HG03280 (cell line): ENCODE data around the gene HGS.
A peak's percentile ranks its signal among the peaks of the same experiment; 100 is the strongest.

ENCODE experiments used
- ATAC-seq: cut with Tn5 transposase; IDR thresholded peaks from one replicate; pipeline ENCODE4 v1.9.1; 2021; ENCODE audit warnings: mild to moderate bottlenecking, moderate library complexity; ENCODE audit not compliant: unreplicated experiment

Gene HGS

DNA sequence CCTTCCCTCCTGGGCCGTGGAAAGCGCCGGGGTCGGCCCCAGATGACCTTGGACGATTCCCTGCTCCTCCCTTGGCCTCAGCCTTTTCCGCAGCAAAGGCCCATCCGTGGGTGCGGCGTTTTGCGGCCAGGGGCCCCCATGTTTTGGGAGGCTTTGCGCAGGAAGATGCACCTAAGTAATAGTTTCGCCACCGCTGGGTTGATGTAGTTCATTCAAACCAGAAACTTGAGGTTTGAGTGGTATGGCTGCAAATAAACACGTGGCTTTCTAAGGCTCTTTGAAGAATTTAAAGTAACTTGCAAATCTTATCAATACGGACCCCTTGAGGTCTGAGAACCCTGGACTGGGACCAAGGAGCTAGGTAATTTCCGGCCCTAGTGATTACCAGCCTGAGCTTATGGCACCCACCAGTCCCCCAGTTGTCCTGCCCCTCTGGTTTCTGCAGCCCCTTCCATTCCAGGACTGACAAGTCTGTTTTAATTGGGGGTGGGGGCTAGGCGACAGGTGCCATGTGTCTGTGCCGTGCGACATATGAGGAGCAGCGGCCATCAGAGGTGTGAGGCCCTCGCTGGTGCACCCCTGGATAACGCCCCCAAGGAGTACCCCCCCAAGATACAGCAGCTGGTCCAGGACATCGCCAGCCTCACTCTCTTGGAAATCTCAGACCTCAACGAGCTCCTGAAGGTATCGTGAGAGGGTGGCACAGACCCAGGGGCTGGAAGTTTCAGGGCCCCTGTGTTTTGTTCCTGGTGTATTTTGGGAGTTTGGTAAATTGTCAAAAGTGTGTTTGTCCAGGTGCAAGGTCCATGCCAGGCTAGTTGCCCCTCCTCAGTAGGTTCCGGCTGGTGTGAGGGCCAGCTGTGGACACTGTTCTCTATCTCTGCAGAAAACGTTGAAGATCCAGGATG is 20.2 kb downstream of the HGS start:
- no peak for ATAC-seq

GRCh38 chr17:81705518-81706231 is 21.9 kb downstream of the HGS start:
- no peak for ATAC-seq

DNA sequence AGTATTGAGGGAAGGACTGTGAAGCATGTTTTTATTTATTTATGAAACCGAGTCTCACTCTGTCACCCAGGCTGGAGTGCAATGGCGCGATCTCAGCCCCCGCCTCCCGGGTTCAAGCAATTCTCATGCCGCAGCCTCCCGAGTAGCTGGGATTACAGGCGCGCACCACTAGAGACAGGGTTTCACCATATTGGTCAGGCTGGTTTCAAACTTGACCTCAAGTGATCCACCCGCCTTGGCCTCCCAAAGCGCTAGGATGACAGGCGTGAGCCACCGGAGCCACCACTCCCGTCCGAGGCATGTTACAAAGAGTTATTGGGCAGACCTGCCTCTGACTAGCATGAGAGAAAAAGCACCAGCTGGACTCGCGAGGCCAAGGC is 22.4 kb downstream of the HGS start:
- no peak for ATAC-seq

GRCh38 chr17:81706757-81707624 is 23.2 kb downstream of the HGS start:
- ATAC-seq: no peak

DNA sequence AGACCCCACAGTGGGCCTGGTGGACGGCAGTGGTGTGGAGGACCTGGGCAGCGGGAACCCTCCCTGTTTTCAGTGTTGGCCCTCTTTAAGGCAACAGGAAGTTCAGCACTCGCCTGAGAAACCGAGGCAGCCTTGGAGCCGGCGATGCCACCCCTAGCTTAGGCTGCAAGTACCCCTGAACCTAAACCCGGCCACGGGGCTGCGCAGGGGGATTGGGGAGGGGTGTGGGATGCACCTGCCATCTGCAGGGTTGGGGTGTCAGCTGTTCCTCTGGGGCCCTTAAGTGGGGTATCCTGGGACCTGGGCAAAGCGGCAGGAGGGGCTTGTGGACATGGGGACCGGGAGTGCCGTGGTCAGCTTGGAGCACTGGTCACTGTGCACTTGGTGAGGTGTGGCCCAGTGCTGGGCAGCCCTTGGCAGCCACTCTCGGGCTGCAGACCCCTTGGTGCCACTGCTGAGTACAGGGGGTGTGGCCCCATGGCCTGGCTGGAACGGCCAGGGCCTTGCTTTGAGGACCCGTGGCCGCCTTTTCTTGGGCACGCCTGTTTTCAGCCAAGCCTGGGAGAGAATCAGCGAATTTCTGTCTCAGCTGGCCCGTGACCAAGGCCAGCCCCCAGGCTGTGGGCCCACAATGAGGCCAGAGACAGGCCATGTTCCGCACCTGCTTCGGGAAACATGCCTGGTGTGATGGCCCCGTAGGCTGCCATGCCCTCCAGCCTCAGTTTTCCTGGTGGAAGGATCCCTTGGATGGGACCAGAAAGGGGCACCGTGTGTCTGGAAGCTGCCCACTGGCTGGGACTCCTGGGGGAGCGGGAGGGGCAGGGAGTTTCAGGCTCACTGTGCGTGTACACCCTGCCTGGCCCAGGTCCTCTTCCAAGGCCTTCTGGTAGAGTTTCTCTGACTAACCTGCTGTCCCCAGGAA is 24.2 kb downstream of the HGS start:
- ATAC-seq: no peak

DNA sequence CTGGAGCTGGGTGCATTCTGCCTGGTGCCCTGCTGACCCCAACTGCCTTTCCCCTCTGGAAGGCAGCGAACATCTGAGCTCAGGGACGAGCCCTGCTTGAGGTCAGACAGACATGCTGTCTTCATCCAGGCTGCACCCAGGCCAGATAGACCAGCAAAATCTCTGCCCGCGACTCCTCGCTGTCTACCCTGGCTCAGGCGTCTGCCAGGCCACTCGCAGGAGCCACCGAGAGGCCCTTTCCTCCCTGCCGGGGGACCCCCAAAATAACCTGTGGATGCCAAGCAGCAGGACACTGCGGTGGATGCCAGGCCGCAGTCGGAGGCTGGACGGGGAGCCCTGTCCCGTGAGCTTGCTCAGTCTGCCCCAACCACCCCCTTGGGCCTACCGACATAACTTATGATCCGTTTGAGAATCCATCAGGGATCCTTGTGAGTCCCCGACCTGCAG is 25.0 kb downstream of the HGS start:
- ATAC-seq: no peak

DNA sequence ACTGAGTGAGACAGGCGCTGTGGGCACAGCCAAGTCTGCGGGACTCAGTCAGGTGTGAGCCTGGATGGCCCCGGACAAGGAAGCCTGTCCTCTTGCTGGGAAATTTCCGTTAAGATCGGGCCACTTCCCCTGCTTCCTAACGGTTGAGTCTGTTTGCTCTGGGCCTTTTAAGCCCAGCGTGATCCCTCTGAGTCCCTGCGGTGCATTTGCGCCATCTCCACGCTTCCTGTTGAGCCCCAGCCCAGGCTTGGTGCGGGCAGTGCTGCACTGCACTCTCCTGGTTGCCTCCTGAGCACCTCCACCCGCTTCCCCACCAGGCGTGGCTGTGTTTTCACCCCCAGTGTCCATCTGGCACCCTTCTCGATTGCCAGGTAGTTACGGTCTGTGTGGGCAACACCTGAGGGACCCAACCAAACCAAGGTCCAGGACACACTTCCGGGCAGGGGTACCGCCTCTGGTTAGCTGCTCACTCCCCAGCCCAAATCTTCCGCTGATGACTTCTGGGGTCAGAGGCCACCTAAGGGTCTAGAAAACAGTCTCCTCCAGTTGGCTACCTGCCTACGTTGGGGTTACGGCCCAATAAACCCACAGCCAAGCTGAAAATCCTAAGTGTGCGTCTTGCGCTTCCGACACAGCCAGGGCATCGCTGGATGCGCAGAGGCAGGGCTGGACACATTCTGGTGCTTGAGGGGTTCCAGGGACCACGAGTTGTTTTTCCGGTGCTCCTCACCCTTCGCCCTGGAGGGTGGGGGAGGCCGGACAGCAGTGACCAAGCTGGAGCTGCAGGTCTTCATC is 26.9 kb downstream of the HGS start:
- no peak for ATAC-seq

GRCh38 chr17:81711814-81712467 is 28.1 kb downstream of the HGS start, which contains the start of gene SLC25A10:
Gene SLC25A10 (plus strand): TSS chr17:81712284. CDS start chr17:81712427, 143 bp downstream.
- peak; percentile 75 for ATAC-seq

GRCh38 chr17:81712468-81713003 is 28.7 kb downstream of the HGS start:
- peak; percentile 14 for ATAC-seq

DNA sequence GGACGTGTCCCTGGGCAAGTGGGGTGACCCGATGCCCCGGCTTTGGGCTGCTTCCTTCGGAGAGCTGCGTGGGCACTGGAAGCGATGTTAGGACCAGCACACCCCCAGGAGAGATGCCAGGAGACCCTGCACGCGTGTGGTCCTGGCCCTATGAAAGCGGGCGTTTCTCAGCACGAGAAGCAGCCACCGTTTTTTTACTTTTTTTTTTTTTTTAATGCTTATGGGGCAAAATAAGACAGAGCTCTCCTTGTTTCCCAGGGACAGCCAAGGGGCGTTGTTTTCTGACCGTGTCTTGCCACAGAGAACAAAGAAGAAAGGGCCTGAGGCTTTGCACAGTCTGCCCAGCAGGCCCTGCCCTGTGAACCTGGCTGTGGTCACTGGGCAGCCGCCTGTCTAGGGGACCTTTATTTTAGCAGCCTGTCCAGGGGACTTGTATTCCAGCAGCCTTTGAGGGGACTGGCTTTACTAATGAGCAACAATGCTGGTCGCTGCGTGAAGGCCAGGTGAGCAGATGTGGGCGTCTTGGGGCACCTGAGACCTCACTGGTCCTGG is 29.3 kb downstream of the HGS start:
- ATAC-seq: no peak

GRCh38 chr17:81713556-81714411 is 30.0 kb downstream of the HGS start:
- no peak for ATAC-seq

DNA sequence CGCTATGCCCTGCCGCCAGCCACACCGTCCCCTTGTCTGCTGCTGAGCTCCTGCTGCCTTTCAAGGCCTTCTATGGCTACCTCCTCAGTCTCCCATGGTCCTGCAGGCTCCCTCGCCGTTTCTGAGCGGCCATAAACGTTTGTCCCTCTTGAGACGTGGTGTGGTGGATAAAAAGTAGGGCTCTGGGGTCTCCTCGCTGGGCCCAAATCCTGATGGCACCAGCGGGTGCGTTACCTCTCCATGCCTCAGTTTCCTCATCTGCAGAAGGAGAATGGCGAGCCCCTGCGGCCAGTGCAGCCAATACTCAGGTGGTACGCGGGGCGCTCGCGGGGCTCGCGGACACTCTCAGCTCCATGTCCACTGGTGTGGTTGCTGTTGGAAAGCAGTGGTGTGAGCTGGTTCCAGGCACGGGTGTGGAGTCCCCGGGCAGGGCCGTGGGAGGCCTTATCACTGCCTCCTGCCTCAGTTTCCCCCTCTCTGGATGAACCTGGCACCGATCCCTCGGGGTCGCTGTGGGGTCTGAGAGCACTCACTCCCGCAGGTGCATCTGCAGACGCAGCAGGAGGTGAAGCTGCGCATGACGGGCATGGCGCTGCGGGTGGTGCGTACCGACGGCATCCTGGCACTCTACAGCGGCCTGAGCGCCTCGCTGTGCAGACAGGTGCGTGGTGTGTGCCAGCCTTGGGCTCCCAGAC is 30.7 kb downstream of the HGS start:
- no peak for ATAC-seq

DNA sequence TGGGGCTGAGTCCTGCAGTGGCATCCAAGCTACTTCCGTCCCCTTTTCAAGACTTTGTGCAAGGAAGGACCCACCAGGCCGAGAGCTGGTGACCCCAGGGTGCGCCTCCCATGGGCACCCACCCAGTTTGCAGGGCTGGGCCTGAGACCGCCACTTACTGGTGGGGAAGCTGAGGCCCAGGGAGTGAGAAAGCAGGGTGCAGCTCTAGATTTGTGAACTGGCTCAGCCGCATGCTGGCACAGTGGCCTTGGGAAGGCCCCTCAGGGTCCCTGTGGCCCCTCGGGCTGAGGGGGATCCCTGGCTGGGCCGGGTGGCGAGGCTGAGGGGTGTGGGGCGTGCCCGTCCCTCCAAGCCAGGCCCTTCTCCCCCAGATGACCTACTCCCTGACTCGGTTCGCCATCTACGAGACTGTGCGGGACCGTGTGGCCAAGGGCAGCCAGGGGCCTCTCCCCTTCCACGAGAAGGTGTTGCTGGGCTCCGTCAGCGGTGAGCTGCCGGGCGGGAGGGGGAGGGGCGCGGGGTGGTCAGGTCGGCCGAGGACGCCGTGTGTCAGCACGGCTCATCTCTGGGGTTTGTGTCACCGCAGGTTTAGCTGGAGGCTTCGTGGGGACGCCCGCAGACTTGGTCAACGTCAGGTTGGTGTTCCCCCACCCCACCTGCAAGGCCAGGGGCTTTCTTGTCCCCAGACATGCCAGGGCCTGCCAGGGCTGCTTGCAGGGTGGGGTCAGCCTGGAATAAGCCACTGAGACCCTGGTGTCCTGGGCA is 31.5 kb downstream of the HGS start:
- no peak for ATAC-seq

DNA sequence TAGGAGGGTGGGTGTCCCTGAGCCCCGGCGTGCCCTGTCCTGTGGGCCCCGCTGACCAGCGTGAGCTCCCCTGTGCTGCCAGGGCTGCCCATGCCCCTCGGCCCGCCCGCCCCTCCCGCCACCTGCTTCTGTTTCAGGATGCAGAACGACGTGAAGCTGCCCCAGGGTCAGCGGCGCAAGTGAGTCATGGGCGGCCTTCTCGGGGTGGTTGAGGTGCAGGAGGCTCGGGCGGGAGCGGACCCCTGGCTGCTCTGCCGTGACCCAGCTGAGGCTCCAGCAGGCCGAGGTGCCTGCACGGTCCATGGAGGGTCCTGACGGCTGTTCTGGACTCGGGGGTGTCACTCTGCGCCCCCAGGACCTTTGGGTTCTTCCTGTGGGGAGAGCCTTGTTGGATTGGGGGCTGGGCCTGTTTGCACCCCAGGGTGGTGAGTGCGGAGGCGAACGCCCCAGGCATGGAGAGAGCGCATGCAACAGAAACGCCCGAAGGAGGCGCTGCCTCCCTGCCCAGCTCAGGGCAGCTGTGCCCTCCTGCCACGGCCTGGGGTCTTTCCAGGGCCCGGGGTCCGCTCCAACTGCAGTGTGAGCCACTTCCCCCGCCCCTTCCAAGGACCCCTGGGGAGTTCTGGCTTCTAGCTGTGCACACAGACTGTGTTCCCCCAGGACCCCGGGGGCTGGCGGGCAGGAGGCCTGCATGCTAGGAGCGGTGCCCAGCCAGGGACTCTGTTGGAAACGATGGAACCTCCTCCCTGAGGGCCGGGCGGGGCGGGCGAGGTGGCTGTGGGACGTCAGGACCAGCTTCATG is 32.3 kb downstream of the HGS start:
- ATAC-seq: no peak

DNA sequence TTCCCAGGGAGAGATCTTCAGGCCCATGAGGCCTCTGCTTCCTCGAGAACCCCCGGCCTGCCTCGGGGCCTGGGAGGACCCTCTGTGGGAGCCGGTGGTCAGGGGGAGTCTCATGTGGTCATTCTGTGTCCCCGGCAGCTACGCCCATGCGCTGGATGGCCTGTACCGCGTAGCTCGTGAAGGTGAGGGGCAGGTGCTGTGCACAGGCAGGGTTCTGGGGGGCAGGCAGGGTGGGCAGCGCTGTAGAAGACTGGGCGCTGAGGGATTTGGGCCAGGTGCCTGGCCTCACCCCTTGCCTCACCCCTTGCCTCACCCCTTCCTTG is 32.8 kb downstream of the HGS start:
- no peak for ATAC-seq
